Measurements from ENCODE around the gene BICRAL. TPM values are rescaled to one million over a fixed set of nuclear protein-coding genes. Genes with fewer than 3 reads are reported as not detected.

Gene BICRAL
- total and polyA plus RNA-seq, 9 of the 15 experiments (the other 6 are each of a cell fraction or from before 2014, with no cell fraction given), result 1.2 to 11.9 (median 5.6) TPM

GRCh38 chr6:42786525-42786985, 4.7 kb downstream of the BICRAL start:
- BruUV-seq (replicated peaks), result no TSS peak
- H3K27ac ChIP-seq (ENCODE audit: extremely low read depth, low read depth, low read length), result peak overlapping the region; percentile 24; the same call in 2 of the 3 replicates
- H3K4me1 ChIP-seq (replicated peaks in 1 of 2; ENCODE audit: control insufficient read depth in 2 of 2, insufficient read depth in 2 of 2, low read length in 2 of 2), result peaks cover 22 to 41% of the 10 kb centered on the region in 2 experiments
- no peak overlapping the region for H2AFZ ChIP-seq (ENCODE audit: low read depth, low read length)
- CTCF ChIA-PET (ENCODE audit: low intra/inter-chr PET ratio), result no interaction called here
- 36% methylated on average over 3 of the region's 3 CpGs for WGBS (ENCODE audit: insufficient coverage, low coverage, missing lambda C conversion rate)
- no peaks in the 10 kb centered on the region for H3K9me3 ChIP-seq (replicated peaks; ENCODE audit: control insufficient read depth, insufficient read depth, low read depth, low read length)
- intact Hi-C loops (cut with micrococcal nuclease), result no loop called here
- H3K79me2 ChIP-seq (ENCODE audit: control insufficient read depth, insufficient read depth, low read length), result peaks cover 76% of the 10 kb centered on the region
- H4K20me1 ChIP-seq (replicated peaks; ENCODE audit: control insufficient read depth, insufficient read depth, low read length), result peaks cover 6% of the 10 kb centered on the region; the same call in 1 of the 2 replicates
- H3K9me1 ChIP-seq (ENCODE audit: control insufficient read depth, insufficient read depth, low read length), result no peaks in the 10 kb centered on the region
- no peaks in the 10 kb centered on the region for H3K27me3 ChIP-seq (ENCODE audit: control insufficient read depth in 2 of 2, insufficient read depth in 2 of 2, low read length in 2 of 2)
- H3K4me3 ChIP-seq, result no peak overlapping the region
- peak overlapping the region in 1 of 2 experiments; percentile 6; a peak in 1 of 4 replicates for H3K9ac ChIP-seq (ENCODE audit: insufficient read depth in 1 of 2, low read depth in 2 of 2, low read length in 2 of 2)
- peak overlapping the region; percentile 17; the same call in 1 of the 2 replicates for H3K4me2 ChIP-seq (ENCODE audit: insufficient read depth, low read length)
- ATAC-seq, result no peak
- POLR2A ChIA-PET, result interaction anchor here (0.6 to 8.5 kb wide), 9 partner anchors 11 to 269 kb away, joined by 3 to 73 read pairs (median 4); partner anchors contain the start of gene TBCC
- in situ Hi-C loops (cut with MboI), result no loop called here
- no peak for FAIRE-seq
- no peak for DNase-seq (ENCODE audit: extremely low read depth in 1 of 4, low spot score in 3 of 4)
- H3K36me3 ChIP-seq (ENCODE audit: control insufficient read depth, insufficient read depth, low read length), result peaks cover 4% of the 10 kb centered on the region; the same call in 1 of the 3 replicates
- TF ChIP-seq BCLAF1 (IDR thresholded peaks at IDR 0.05; ENCODE audit: borderline replicate concordance in 1 of 2, control insufficient read depth in 1 of 2, low read depth in 2 of 2, low read length in 1 of 2), result 0 out of 4 replicates have a peak, but pooled peaks of 1 of the 2 experiments have one; percentile 1
- TF ChIP-seq TCF7L2 (IDR thresholded peaks at IDR 0.05; ENCODE audit: low read depth, low read length), result no peak
- 0 out of 3 replicates have a peak, but pooled peaks of 1 of the 2 experiments have one; percentile 6 for TF ChIP-seq CBX3 (IDR thresholded peaks at IDR 0.05; ENCODE audit: borderline replicate concordance in 1 of 2, low read length in 2 of 2)
- TF ChIP-seq ELF2 (CRISPR knock-in tag; IDR thresholded peaks at IDR 0.05), result peak; percentile 39; the same call in 1 of the 2 replicates
- TF ChIP-seq LCOR (CRISPR knock-in tag; IDR thresholded peaks at IDR 0.05), result peak; percentile 19; the same call in 1 of the 2 replicates
- no peak for TF ChIP-seq HNRNPL (IDR thresholded peaks at IDR 0.05; ENCODE audit: low read depth, low read length)
- no peak for TF ChIP-seq ARID3B (CRISPR knock-in tag; IDR thresholded peaks at IDR 0.05; ENCODE audit: borderline replicate concordance)
- TF ChIP-seq NFIX (CRISPR knock-in tag; IDR thresholded peaks at IDR 0.05; ENCODE audit: low read depth), result no peak

All from K562 (cell line).